A549 (cell line): ENCODE measurements around the gene FOXF2. TPM values are rescaled to one million over a fixed set of nuclear protein-coding genes. Genes with fewer than 3 reads are reported as not detected.

Source experiments
- ATAC-seq, 2 experiments: fragments of 200-7000 bp in 1 of 2; fragments of >200 bp in 1 of 2; cut with Nextera tagmentation in 1 of 2; cut with Tn5 transposase in 1 of 2; 3 replicates each; pipeline versions ENCODE4 v1.8.0 to v1.9.1; 2018 to 2020; ENCODE audit warnings: mild to moderate bottlenecking in 1 of 2, moderate library complexity in 1 of 2
- CTCF ChIA-PET: fragments of 300-600 bp; sonication (Branson Sonifier 250); formaldehyde crosslinking; extraction: SDS; loops from one replicate; lab custom pipeline; 2021; ENCODE audit warnings: antibody characterized with exemption, inconsistent platforms; lab: Yijun Ruan, JAX
- POLR2A ChIA-PET: fragments of 350-600 bp; formaldehyde crosslinking; extraction: SDS; loops from one replicate; lab custom pipeline; 2021; ENCODE audit warnings: antibody characterized with exemption, inconsistent platforms; lab: Yijun Ruan, JAX
- DNase-seq, 2 experiments: peaks; one replicate each; pipeline versions ENCODE4 v3.0.0 to v3.0.0-alpha.2; 2011 to 2016; ENCODE audit warnings: low read depth in 1 of 2, low spot score in 1 of 2
- FAIRE-seq: peaks from 2 replicates; lab custom pipeline; 2011; peaks lifted over from hg19 to GRCh38; lab: Jason Lieb, UNC
- H3K27ac ChIP-seq, 2 experiments: fragments of >200 bp; sonication (Bioruptor Twin); formaldehyde crosslinking; 3 replicates each; pipeline ENCODE4 v1.5.1; 2016 to 2017
- H3K4me1 ChIP-seq: fragments of >200 bp; sonication (Bioruptor Twin); formaldehyde crosslinking; 3 replicates; pipeline ENCODE4 v1.6.1; 2016
- H3K4me2 ChIP-seq: fragments of >200 bp; sonication (Bioruptor Twin); formaldehyde crosslinking; 3 replicates; pipeline ENCODE4 v1.6.1; 2016
- H3K4me3 ChIP-seq: fragments of >200 bp; sonication (Bioruptor Twin); formaldehyde crosslinking; 3 replicates; pipeline ENCODE4 v1.5.1; 2016
- H3K9me3 ChIP-seq: fragments of >200 bp; sonication (Bioruptor Twin); formaldehyde crosslinking; 3 replicates; pipeline ENCODE4 v1.6.1; 2016
- CEBPB ChIP-seq, 2 experiments: fragments of >200 bp in 1 of 2; sonication (Bioruptor Twin) in 1 of 2; formaldehyde crosslinking in 1 of 2; IDR thresholded peaks; 2 replicates each; pipeline ENCODE4 v1.6.1; 2012 to 2016
- CHD2 ChIP-seq: fragments of 150-350 bp; IDR thresholded peaks from 2 replicates; pipeline ENCODE4 v1.6.1; 2014; ENCODE audit warnings: low read length; ENCODE audit not compliant: partially characterized antibody
- EHF ChIP-seq: fragments of 250-450 bp; sonication (Bioruptor Pico); IDR thresholded peaks from 2 replicates; pipeline ENCODE4 v1.5.0; 2020; ENCODE audit warnings: mild to moderate bottlenecking
- EHMT2 ChIP-seq: fragments of 200-600 bp; sonication (generic); IDR thresholded peaks from 2 replicates; pipeline ENCODE4 v1.6.1; 2016; ENCODE audit warnings: antibody characterized with exemption, low read depth, mild to moderate bottlenecking, moderate library complexity
- ESRRA ChIP-seq: fragments of 150-350 bp; IDR thresholded peaks from 2 replicates; pipeline ENCODE4 v1.6.1; 2014; ENCODE audit warnings: mild to moderate bottlenecking, low read length, borderline replicate concordance
- GATA3 ChIP-seq: IDR thresholded peaks from 2 replicates; pipeline ENCODE4 v1.6.1; 2012; ENCODE audit warnings: borderline replicate concordance
- HES2 ChIP-seq: fragments of >200 bp; sonication (Bioruptor Twin); formaldehyde crosslinking; IDR thresholded peaks from 2 replicates; pipeline ENCODE4 v1.6.1; 2016
- HOXA7 ChIP-seq: fragments of 250-450 bp; sonication (Bioruptor Pico); IDR thresholded peaks from 2 replicates; pipeline ENCODE4 v1.5.0; 2020; ENCODE audit warnings: mild to moderate bottlenecking, moderate library complexity
- HOXB5 ChIP-seq: fragments of 250-450 bp; sonication (Bioruptor Pico); IDR thresholded peaks from 2 replicates; pipeline ENCODE4 v1.5.0; 2020; ENCODE audit warnings: mild to moderate bottlenecking, moderate library complexity
- JUN ChIP-seq, 2 experiments: fragments of >200 bp; sonication (Bioruptor Twin); formaldehyde crosslinking; IDR thresholded peaks; 2 replicates in 1 of 2; 3 replicates in 1 of 2; pipeline ENCODE4 v1.6.1; 2016 to 2017
- MAFK ChIP-seq: fragments of 450-650 bp; IDR thresholded peaks from 2 replicates; pipeline ENCODE4 v1.6.1; 2014; ENCODE audit not compliant: partially characterized antibody
- PHF8 ChIP-seq: fragments of 200-600 bp; sonication (generic); IDR thresholded peaks from 2 replicates; pipeline ENCODE4 v1.6.1; 2016; ENCODE audit warnings: low read depth, mild to moderate bottlenecking, antibody characterized with exemption, moderate library complexity, borderline replicate concordance
- POLR2AphosphoS2 ChIP-seq: conservative IDR thresholded peaks from 2 replicates; pipeline ENCODE4 v1.6.1; 2012; ENCODE audit warnings: low read length, improper control_type of control experiment, inconsistent platforms
- RAD21 ChIP-seq, 2 experiments: fragments of >200 bp in 1 of 2; sonication (Bioruptor Twin) in 1 of 2; formaldehyde crosslinking in 1 of 2; IDR thresholded peaks in 1 of 2; conservative IDR thresholded peaks in 1 of 2; 2 replicates in 1 of 2; 3 replicates in 1 of 2; pipeline ENCODE4 v1.6.1; 2012 to 2018; ENCODE audit warnings: inconsistent platforms in 1 of 2
- RCOR1 ChIP-seq: fragments of 150-350 bp; IDR thresholded peaks from 2 replicates; pipeline ENCODE4 v1.6.1; 2014; ENCODE audit warnings: antibody characterized with exemption, low read length, low read depth
- REST ChIP-seq: fragments of 200-600 bp; sonication (generic); IDR thresholded peaks from 2 replicates; pipeline ENCODE4 v1.6.1; 2016; ENCODE audit warnings: antibody characterized with exemption, mild to moderate bottlenecking, moderate library complexity
- RFX5 ChIP-seq: fragments of 450-650 bp; IDR thresholded peaks from 2 replicates; pipeline ENCODE4 v1.7.1; 2014; ENCODE audit warnings: antibody characterized with exemption, mild to moderate bottlenecking, moderate library complexity
- RNF2 ChIP-seq: fragments of 200-600 bp; sonication (generic); IDR thresholded peaks from 2 replicates; pipeline ENCODE4 v1.6.1; 2016; ENCODE audit warnings: low read depth, mild to moderate bottlenecking, antibody characterized with exemption, moderate library complexity, borderline replicate concordance
- ZFP36 ChIP-seq: fragments of 450-650 bp; IDR thresholded peaks from 2 replicates; pipeline ENCODE4 v1.6.1; 2014; ENCODE audit warnings: borderline replicate concordance; ENCODE audit not compliant: partially characterized antibody
- WGBS: methylation state at CpG from one replicate; pipeline ENCODE4 v1.1.6; 2017; ENCODE audit errors: missing lambda C conversion rate; 5-methylcytosine and 5-hydroxymethylcytosine counted together
- polyA plus RNA-seq, 4 experiments: library from polyadenylated mRNA; depleted of rRNA in 3 of 4; stranded (reverse); fragments of >200 nt; fragmentation: RNase III in 1 of 4; extraction: RNeasy Plus Mini Kit Qiagen cat#74134 plus additional on column Dnase treatment in 1 of 4; gene quantifications; 2 replicates in 3 of 4; 3 replicates in 1 of 4; pipeline ENCODE4 v1.2.3, GENCODE V29; 2011 to 2017
- TF ChIP-seq, protein P1 (sequence below): IDR thresholded peaks from 2 replicates; pipeline ENCODE4 v1.6.1; 2012; ENCODE audit warnings: low read depth, borderline replicate concordance
- TF ChIP-seq, protein P2 (sequence below): fragments of 250-450 bp; sonication (Bioruptor Pico); IDR thresholded peaks from 2 replicates; pipeline ENCODE4 v1.5.0; 2021; ENCODE audit warnings: mild to moderate bottlenecking, moderate library complexity, borderline replicate concordance
- TF ChIP-seq, protein P3 (sequence below): fragments of >200 bp; sonication (Bioruptor Twin); formaldehyde crosslinking; IDR thresholded peaks from 3 replicates; pipeline ENCODE4 v1.6.1; 2016
- TF ChIP-seq, protein P4 (sequence below): fragments of 150-350 bp; IDR thresholded peaks from 2 replicates; pipeline ENCODE4 v1.6.1; 2014; ENCODE audit warnings: low read depth, mild to moderate bottlenecking, low read length

FOXF2 gene
- polyA plus RNA-seq, 2 of the 4 experiments (the other 2 are of a cell fraction), result 6.6 to 12.3 TPM

GRCh38 chr6:1362643-1363042, 26.7 kb upstream of the FOXF2 start:
- FAIRE-seq (no peak), ATAC-seq (no peak), DNase-seq (no peak)
- ChIA-PET POLR2A (no interaction called here), CTCF (interaction anchor here (0.9 kb wide), 1 partner anchor 19 kb away, joined by 3 read pairs; no protein-coding TSS in a partner anchor)
- Histone ChIP-seq H3K4me3 (no peak overlapping the region), H3K4me2 (no peak overlapping the region), H3K9me3 (no peaks in the 10 kb centered on the region), H3K4me1 (peaks cover 6% of the 10 kb centered on the region; the same call in 1 of the 3 replicates), H3K27ac (no peak overlapping the region)
- 74% methylated on average over 9 of the region's 9 CpGs for WGBS
- TF ChIP-seq HOXB5 (CRISPR knock-in tag) (no peak), EHMT2 (no peak), ESRRA (no peak), MAFK (no peak), REST (no peak), CHD2 (no peak), GATA3 (no peak), RAD21 (conservative IDR thresholded peaks at IDR 0.05 in 1 of 2, IDR thresholded peaks at IDR 0.05 in 1 of 2) (no peak), CEBPB (IDR thresholded peaks at IDR 0.05) (no peak), PHF8 (no peak), ZFP36 (no peak), RCOR1 (no peak), POLR2AphosphoS2 (no peak), HOXA7 (CRISPR knock-in tag) (no peak), RFX5 (no peak), HES2 (no peak)
- TF ChIP-seq, protein P1, sequence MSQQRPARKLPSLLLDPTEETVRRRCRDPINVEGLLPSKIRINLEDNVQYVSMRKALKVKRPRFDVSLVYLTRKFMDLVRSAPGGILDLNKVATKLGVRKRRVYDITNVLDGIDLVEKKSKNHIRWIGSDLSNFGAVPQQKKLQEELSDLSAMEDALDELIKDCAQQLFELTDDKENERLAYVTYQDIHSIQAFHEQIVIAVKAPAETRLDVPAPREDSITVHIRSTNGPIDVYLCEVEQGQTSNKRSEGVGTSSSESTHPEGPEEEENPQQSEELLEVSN, result no peak
- TF ChIP-seq, protein P2, sequence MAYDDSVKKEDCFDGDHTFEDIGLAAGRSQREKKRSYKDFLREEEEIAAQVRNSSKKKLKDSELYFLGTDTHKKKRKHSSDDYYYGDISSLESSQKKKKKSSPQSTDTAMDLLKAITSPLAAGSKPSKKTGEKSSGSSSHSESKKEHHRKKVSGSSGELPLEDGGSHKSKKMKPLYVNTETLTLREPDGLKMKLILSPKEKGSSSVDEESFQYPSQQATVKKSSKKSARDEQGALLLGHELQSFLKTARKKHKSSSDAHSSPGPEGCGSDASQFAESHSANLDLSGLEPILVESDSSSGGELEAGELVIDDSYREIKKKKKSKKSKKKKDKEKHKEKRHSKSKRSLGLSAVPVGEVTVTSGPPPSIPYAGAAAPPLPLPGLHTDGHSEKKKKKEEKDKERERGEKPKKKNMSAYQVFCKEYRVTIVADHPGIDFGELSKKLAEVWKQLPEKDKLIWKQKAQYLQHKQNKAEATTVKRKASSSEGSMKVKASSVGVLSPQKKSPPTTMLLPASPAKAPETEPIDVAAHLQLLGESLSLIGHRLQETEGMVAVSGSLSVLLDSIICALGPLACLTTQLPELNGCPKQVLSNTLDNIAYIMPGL (CRISPR knock-in tag), result no peak

- Histone ChIP-seq H3K27ac (no peak overlapping the region), H3K4me2 (no peak overlapping the region), H3K4me3 (no peak overlapping the region), H3K4me1 (peaks cover 6% of the 10 kb centered on the region; the same call in 1 of the 3 replicates), H3K9me3 (no peaks in the 10 kb centered on the region)
- 95% methylated on average over 4 of the region's 4 CpGs for WGBS
- ChIA-PET POLR2A (no interaction called here), CTCF (interaction anchor here (0.7 to 1.0 kb wide), 2 partner anchors 20 to 396 kb away, joined by 3 read pairs; no protein-coding TSS in a partner anchor)
- ATAC-seq, result no peak
- no peak for FAIRE-seq
- DNase-seq, result no peak
- TF ChIP-seq EHF (no peak), JUN (IDR thresholded peaks at IDR 0.05) (no peak), MAFK (no peak), RNF2 (no peak), HES2 (no peak), EHMT2 (no peak), POLR2AphosphoS2 (no peak)
- TF ChIP-seq, protein P1, result no peak
- TF ChIP-seq, protein P2 (CRISPR knock-in tag), result no peak
- TF ChIP-seq, protein P3, sequence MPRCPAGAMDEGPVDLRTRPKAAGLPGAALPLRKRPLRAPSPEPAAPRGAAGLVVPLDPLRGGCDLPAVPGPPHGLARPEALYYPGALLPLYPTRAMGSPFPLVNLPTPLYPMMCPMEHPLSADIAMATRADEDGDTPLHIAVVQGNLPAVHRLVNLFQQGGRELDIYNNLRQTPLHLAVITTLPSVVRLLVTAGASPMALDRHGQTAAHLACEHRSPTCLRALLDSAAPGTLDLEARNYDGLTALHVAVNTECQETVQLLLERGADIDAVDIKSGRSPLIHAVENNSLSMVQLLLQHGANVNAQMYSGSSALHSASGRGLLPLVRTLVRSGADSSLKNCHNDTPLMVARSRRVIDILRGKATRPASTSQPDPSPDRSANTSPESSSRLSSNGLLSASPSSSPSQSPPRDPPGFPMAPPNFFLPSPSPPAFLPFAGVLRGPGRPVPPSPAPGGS, result no peak
- TF ChIP-seq, protein P4, sequence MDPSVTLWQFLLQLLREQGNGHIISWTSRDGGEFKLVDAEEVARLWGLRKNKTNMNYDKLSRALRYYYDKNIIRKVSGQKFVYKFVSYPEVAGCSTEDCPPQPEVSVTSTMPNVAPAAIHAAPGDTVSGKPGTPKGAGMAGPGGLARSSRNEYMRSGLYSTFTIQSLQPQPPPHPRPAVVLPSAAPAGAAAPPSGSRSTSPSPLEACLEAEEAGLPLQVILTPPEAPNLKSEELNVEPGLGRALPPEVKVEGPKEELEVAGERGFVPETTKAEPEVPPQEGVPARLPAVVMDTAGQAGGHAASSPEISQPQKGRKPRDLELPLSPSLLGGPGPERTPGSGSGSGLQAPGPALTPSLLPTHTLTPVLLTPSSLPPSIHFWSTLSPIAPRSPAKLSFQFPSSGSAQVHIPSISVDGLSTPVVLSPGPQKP, result no peak
These were observed 26.1 kb upstream of the FOXF2 start for GRCh38 chr6:1363298-1363697.
